ENCODE results near the gene SASS6.

SASS6 gene, protein sequence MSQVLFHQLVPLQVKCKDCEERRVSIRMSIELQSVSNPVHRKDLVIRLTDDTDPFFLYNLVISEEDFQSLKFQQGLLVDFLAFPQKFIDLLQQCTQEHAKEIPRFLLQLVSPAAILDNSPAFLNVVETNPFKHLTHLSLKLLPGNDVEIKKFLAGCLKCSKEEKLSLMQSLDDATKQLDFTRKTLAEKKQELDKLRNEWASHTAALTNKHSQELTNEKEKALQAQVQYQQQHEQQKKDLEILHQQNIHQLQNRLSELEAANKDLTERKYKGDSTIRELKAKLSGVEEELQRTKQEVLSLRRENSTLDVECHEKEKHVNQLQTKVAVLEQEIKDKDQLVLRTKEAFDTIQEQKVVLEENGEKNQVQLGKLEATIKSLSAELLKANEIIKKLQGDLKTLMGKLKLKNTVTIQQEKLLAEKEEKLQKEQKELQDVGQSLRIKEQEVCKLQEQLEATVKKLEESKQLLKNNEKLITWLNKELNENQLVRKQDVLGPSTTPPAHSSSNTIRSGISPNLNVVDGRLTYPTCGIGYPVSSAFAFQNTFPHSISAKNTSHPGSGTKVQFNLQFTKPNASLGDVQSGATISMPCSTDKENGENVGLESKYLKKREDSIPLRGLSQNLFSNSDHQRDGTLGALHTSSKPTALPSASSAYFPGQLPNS

DNA sequence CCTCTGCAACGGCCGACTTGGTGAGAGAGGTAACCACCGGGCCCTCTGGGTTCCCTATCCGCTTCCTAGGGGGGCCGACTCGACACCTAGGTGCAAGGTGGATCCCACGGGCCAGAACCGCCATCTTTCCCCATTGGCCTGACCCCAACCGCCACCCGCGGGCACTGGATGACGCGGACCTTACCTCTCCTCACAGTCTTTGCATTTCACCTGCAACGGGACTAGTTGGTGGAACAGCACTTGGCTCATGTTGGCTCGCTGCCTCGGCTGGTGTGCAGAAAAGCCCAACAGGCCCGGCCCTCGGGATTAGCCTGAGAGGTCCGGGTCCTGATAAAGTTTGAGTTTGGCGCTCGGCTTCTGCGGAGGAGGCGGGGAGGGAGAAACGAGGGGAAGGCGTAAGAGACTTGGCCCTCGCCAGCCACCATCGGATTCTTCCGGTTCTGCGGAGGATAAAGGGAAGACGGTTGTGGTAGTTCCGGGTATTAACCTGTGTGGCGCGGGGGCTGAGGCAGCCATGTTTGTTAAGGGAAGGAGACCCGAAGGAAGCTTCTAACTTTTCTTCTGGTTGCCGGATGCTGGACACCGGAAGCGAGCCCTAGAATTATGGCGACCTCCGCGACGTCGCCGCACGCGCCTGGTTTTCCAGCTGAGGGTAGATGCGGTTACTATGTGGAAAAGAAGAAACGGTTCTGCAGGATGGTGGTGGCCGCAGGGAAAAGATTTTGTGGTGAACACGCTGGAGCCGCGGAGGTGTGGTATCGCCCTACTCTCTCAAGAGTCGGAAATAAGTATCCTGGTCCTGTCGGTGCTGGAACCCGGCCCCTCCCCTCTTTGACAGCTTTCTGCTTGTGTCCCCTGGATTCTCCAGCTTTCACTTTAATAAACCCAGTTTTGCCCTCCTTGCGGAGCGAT is at the start of gene SASS6, which contains the start of gene TRMT13:
SASS6 (minus strand) TSS at position 365 of the 912 bp plus-strand sequence; CDS start at position 249, 116 bp downstream.
TRMT13 (plus strand) TSS at position 598 of the 912 bp plus-strand sequence; CDS start at position 604, 6 bp downstream.
- DNase-seq: peak; percentile 98

DNA sequence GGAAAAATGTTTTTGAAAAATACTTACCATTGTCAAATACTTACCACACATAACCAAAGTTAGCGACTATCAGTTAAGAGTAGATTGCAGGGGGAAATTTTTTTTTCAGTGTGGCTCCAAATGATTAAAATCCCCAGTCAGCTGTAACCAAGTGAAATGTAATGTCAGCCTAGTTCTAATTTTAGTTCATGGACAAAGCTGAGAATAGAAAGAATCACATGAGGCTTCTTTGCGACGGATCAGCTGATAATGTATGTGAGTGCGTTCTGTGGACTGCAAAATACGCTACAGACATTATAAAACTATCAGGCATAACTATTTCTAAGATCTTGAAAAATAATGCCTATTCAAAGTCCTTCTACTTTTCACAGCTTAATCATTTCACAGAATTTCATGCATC is 45.4 kb upstream of the SASS6 start, which contains the start of gene LRRC39:
LRRC39 (minus strand) TSS at position 166 of the 400 bp plus-strand sequence. CDS start 9,740 bp downstream, outside the sequence.
- DNase-seq: no peak

DNA sequence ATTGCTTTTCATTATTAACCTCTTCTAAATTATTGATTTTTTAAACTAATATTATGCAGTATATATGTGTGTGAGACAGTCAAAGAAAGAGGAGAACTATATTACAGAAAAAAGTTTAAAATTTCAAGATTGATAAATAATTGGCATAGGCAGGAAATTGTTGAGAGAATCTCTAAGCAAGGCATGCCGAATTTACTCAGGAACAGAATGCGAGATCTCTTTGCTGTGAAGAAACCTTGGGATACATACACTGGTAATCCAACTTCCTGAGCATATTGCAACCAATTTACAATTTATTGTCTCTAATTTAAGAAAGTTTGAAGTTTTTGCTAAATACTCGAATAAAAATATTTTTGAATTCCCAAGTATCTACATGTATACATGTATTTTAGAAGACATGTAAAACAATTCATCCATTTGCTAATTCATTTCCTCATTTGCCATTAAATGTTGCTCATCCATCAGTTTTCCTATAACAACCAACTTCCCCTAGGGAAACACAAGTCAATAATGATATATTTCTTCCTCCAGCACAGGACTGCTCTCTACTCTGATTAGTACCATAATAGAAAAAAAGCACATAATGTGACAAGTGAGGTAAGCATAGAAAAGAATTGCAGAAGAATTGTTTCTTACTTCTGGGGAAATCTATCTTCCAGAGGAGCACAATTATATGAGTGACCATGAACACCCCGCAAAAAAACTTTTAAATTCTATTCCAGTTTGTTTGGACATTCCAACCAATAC is 44.7 kb upstream of the SASS6 start:
- no peak for DNase-seq

DNA sequence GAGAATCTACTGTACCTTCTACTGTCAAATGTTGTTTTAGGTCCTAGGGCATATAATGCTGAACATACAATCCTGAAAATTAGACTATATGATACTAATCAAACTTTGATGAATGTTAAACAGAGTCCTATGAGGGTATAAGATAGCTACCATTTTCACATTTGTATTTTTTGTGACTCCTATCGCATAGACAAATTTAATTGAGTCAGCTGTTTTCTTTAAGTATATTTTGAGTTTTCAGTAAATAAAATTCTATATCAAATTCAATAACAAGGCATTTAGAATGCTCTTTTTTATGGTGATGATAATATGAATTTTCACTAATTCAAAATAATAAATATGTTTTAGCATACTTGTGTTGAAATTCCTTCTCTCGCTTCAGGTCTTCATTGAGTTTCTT is 35.3 kb upstream of the SASS6 start:
- no peak for DNase-seq

DNA sequence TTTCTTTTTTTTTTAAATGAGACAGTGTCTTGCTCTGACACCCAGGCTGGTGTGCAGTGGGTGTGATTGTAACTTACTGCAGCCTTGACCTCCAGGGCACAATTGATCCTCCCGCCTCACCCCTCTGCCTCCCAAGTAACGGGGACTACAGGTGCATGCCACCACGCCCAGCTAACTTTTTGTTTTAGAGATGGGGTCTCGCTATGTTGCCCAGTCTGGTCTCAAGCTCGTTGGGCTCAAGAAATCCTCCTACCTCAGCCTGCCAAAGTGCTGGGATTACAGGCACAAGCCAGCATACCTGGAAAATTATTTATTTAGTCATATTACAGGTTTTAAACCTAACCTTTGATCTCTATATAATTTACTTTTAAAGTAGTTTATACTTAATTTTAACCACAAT is 32.0 kb upstream of the SASS6 start:
- DNase-seq: no peak

DNA sequence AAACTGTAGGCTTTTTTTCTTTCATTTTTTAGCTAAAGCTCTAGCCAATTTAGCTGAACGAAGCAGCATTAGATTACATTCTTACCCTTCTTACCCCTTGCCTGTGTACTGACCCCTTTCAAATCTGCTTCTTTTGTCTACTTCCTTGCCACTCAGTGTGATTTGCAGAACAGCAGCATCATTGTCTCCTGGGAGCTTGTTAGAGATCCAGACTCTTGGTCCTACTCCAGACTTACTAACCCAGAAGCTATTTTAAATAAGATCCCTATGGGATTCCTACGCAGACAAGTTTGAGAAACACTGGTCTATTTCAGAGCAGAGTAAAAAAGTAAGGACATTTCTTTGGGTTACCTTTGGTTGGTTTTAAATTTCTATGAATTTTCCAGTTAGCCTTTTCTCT is 31.5 kb upstream of the SASS6 start:
- DNase-seq: peak; percentile 75

DNA sequence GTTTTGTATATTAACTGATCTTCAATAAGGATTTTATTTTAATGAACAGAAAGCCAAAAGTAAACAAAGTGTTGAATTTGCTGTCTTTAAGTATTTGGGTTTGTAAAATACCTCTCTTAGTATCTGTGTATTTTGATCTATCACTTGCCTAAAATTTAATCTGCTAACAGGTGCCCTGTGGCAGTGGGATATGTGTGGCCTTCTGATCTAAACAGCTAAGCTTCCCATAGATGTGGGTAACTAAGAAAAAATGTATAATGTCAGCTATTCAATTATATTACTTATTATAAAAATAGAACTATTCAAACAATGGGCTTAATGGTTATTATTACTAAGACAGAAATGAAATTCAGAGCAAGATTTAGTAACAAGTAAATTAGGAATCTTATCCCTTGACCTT is 30.2 kb upstream of the SASS6 start:
- DNase-seq: no peak

DNA sequence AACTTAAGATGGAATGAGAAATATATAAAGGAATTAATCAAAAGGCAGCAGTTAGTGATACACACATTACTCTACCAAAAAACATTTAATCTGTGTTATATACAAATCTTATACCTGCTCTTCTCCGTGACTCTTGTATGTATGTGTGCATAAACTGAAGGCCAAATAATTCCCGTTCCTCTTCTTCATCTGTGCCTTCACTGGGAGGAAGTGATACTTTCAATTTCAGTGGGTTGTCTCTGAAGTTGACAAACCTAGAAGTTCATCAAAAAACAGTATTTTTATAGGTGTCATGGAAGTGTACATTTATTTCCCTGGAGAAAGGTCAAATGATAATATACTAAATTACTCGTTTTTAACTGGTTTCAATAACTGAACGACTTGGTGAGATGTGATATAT is 19.5 kb upstream of the SASS6 start:
- no peak for DNase-seq

DNA sequence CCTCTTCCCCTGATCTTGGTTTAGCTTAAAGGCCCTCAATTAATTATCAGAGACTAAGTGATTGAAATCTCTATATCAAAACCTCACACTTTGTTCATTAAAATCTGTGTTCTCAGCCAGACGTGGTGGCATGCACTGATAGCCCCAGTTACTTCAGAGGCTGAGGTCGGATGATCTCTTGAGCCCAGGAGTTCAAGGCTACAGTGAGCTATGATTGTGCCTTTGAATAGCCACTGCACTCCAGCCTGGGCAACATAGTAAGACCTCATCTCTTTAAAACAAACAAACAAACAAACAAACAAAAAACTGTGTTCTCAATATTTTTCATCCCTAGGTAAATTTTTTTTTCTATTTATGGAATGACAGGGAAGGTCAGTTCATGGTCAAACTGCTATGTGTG is 18.9 kb upstream of the SASS6 start:
- no peak for DNase-seq

DNA sequence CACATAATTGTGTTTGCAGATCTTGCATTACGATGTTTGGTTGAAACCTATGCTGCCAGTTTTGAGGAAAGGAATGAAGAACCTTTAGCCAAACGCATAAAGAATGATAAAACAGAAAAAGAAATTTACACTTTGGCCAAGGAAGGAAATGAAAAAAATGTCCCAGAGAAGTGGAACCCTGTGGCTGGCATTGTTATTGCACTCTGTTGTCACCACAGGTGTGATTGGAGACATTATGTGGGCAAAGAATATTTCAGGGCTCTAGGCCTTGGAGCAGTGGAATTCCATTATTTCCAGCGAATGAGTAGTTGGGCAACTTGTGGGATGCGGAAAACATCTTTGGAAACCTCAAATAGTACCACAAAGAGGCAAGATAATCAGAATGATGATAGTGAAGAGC is 15.1 kb upstream of the SASS6 start:
- no peak for DNase-seq

DNA sequence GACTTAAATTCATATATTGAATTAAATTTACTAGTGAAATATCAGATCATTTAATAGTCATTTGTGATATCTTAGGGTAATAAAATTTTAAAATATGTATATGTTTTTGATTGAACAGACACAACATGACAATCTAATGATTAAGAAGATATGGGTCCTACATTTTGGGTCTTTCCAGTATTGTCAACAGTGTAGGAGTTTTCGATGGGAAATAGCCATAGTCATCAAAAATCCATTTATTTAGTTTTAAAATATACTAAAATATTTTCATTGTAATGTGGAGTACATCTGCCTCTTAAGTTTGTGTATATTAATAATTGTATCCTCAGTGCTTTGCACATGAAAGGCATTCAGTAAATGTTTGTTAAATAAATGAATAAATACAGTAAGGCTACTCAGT is 14.2 kb upstream of the SASS6 start:
- no peak for DNase-seq

DNA sequence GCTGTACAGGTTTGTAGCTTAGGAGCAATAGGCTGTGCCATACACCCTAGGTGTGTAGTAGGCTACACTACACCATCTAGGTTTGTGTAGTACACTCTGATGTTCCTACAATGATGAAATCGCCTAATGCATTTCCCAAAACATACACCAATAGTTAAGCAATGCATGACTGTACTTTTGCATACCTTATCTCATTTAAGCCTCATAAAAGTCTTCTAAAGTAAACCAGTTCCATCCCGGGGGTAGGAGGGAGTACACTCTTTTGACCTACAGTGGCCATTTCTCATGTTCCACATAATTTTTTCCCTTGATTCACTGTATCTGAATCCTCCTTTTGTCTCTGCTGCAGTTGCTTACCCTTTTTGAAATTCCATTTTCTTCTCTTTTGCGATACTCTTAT is 12.4 kb upstream of the SASS6 start:
- DNase-seq: no peak

DNA sequence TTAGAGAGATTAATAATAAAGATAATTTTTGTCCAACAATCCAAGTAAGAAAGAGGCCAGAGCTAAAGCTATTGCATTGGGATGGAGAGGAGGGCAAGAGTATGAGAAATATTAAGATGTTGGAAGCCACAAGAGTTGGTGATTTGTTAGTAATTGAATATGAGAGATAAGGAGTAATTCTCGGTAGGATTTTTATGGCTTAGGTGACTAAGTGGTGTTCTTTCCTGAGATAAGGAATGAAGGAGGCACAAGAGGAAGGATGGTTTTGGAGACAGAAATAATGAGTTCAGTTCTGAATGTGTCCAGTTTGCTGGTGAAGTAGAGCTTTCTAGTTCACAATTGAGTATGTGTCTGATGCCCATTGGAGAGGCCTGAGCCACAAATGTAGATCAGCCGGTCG is 9.6 kb upstream of the SASS6 start:
- no peak for DNase-seq

DNA sequence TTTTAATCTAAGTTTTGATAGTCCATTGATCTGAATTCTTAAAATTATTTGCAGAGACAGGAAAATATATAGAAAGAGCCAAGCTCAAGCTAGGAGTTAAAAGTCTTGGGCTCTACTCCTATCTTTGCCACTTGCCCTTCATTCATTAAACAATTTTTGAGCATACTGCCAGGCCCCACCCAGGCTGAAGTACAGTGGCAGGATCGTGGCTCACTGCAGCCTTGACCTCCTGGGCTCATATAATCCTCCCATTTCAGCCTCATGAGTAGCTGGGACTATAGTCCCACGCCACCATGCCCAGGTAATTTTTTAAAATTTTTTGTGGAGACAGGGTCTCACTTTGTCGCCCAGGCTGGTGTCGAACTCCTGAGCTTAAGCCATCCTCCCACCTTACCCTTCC is 8.5 kb upstream of the SASS6 start:
- no peak for DNase-seq

DNA sequence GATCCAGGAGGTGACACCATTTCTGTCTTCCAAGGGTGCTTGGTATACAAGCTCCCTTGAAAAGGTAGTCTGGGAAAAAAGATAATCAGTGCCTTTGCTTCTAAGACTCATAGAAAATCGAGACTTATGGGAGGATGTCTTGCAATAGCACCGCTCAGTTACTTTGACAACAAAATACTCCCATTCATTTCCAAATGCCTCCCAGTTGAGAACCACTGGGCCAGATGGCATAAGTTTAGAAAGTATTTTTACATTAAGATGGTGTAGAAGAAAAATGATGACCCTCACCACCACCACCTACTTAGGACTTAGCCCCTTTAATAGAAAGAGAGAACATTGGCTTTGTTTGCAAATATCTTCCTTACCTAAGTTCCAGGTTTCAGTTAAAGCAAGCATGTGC is 4.9 kb upstream of the SASS6 start:
- no peak for DNase-seq

DNA sequence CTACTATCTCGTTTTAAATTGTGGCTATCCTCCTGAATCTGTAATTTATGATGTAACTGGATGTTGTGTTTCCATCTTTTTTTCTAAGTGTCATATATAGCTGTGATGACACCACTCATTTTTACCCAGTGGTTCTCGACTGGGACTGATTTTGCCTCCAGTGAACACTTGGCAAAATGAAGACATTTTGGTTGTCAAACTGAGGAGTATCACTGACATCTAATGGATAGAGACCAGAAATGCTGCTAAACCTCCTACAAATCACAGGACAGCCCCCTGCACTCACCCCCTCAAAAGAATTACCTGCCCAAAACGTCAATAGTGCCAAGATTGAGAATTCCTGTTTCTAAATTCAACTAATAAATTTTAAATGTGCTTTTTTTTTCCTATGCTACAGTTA is 2.1 kb upstream of the SASS6 start:
- peak; percentile 5 for DNase-seq

DNA sequence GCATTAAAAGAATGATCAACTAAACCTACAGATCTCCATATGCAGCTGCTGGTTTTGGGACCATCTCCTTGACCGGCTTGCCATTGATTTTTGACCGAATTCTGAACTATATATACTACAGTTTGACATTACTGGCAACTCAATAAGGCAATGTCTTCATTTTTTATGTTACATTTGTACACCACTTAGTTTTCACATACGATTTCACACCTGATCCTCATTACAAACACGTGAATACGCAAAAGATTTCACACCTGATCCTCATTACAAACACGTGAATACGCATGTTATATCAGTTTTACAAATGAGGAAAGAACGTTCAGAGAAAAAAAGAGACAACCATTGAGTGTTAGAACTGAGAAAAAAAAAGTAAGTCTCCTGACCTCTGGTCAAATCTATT is 1.1 kb downstream of the SASS6 start:
- DNase-seq: no peak

DNA sequence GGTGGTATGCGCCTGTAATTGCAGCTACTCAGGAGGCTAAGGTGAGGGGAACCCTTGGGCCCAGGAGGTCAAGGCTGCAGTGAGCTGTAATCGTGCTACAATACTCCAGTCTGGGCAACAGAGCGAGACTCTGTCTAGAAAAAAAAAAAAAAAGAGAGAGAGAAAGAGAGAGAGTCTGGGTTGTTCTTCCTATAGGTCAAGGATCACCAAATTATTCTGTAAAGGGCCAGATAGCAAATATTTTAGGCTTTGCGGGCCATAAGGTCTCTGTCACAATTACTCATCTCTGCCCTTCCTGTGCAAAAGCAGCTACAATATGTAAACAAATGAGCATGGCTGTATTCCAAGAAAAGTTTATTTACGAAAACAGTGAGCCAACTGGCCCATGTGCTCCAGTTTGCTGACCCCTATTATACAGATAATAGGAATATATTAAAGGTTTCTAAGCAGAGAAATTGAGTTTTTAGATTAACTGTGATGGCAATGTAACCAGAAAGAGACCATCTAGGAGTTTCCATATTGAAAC is 2.1 kb downstream of the SASS6 start:
- no peak for DNase-seq

DNA sequence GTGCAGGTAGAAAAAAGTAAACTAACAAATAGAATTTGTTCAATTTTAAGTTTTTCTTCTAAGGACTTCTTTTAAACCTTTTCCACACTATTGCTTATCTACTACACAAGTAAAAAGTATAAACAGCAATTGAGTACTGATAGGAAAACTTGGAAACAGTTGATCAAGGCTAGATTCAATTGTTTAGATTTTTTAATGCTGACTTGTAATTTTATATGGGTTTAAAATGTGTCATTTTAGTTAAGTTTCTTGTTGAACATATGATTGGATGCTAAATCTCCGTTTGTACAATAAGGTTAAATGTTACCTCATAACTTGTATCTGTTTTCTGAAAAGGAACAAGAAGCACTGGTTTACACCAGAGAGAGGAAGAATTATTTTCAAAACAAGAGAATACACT is 5.5 kb downstream of the SASS6 start:
- no peak for DNase-seq

DNA sequence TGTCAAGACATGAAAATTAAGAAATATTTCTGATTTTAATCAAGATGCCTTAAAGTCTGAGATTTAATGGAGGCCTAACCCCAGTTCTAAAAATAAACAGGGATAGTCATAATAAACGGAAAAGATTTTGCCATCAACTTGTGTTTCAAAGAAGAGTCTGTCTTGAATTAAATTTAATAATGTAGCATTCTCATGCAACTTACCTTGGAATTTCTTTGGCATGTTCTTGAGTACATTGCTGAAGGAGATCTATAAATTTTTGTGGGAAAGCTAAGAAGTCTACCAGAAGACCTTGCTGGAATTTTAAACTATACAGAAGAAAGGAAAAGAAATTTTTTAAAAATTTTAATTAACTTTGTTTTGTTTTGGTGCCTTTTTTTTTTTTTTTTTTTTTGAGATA is 10.6 kb downstream of the SASS6 start:
- DNase-seq: peak; percentile 44

DNA sequence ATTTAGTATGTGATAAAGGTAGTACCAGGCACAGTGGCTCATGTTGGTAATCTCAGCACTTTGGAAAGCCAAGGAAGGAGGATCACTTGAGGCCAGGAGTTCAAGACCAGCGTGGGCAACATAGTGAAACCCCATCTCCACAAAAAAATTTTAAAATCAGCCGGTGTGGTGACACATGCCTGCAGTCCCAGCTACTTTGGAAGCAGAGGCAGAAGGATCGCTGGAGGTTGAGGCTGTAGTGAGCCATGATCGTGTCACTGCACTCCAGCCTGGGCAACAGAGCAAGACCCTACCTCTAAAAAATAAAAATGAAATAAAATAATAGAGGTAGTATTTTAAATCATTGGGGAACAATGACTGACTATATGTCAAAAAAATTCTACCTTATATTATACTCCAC is 17.2 kb downstream of the SASS6 start:
- no peak for DNase-seq

DNA sequence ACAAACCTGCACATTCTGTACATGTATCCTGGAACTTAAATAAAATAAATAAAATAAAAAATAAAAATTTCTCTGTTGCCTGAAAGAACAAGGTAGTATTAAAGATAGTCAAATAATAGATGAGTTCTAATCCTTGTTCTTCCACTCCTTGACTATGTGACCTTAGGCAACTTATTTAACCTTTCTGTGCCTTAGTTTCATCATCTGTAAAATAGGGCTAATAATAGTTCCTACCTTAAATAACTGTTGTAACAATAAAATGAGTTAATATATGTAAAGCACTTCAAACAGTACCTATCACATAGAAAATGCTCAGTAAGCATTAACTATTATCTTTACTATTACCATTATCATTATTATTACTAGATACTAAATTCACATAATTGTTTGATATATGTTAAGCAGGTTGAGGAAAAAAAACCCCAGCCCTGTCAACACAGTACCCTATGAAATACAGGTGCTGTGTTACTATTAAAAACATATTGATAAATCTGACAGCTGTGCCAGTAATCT is 23.1 kb downstream of the SASS6 start:
- DNase-seq: no peak
